GM13976 (cell line): ENCODE data around the gene ASCC3.
"Not testable (repeated sequence)": the region's sequence is repeated elsewhere in the genome, so short reads cannot be mapped to it uniquely, and the experiment has no call there.

Experiments used
- DNase-seq: peaks from one replicate; pipeline ENCODE4 v3.0.0; 2012; ENCODE audit warnings: low spot score
- CTCF ChIP-seq: IDR thresholded peaks from 2 replicates; pipeline ENCODE4 v1.5.1; 2012; ENCODE audit warnings: borderline replicate concordance, mild to moderate bottlenecking; ENCODE audit not compliant: insufficient read depth; ENCODE audit errors: extremely low read depth, missing control alignments, control extremely low read depth
- in situ Hi-C: fragments of 300-500 bp; cut with MboI; formaldehyde crosslinking; loops from one replicate; pipeline ENCODE4 v1.12.0; 2022; ENCODE audit warnings: low sequenced_read_pairs, mixed read lengths, inconsistent platforms; ENCODE audit not compliant: unreplicated experiment

The ASCC3 gene

GRCh38 chr6:100846276-100846675 lies 34.9 kb downstream of the ASCC3 start:
- in situ Hi-C loops = no loop called here
- DNase-seq = no peak
- TF ChIP-seq CTCF = no peak

- in situ Hi-C loops = no loop called here
- no peak for TF ChIP-seq CTCF
- DNase-seq = no peak
Measured at GRCh38 chr6:100845676-100846075, 35.5 kb downstream of the ASCC3 start.

GRCh38 chr6:100839419-100839818 lies 41.7 kb downstream of the ASCC3 start:
- no peak for TF ChIP-seq CTCF
- in situ Hi-C loops = no loop called here
- DNase-seq = no peak

GRCh38 chr6:100838011-100838410 lies 43.1 kb downstream of the ASCC3 start:
- no peak for DNase-seq
- in situ Hi-C loops = no loop called here
- TF ChIP-seq CTCF = no peak

GRCh38 chr6:100833972-100834574 lies 47.1 kb downstream of the ASCC3 start:
- DNase-seq = no peak
- in situ Hi-C loops = no loop called here
- no peak for TF ChIP-seq CTCF

GRCh38 chr6:100829077-100829595 lies 52.0 kb downstream of the ASCC3 start:
- DNase-seq, in situ Hi-C loops: not testable (repeated sequence)

- no peak for DNase-seq
- in situ Hi-C loops = no loop called here
- no peak for TF ChIP-seq CTCF
Measured at GRCh38 chr6:100823041-100823440, 58.1 kb downstream of the ASCC3 start.
